Stimulated activated CD4-positive, alpha-beta T cell treated with anti-CD3 and anti-CD28 coated beads, Interleukin-4, amount 100 ng/mL, for 1 hour (primary cell): ENCODE results near the gene THSD4.

ENCODE experiments used
- DNase-seq: peaks from one replicate; pipeline ENCODE4 v3.0.0-alpha.2; 2020

The THSD4 gene

DNA sequence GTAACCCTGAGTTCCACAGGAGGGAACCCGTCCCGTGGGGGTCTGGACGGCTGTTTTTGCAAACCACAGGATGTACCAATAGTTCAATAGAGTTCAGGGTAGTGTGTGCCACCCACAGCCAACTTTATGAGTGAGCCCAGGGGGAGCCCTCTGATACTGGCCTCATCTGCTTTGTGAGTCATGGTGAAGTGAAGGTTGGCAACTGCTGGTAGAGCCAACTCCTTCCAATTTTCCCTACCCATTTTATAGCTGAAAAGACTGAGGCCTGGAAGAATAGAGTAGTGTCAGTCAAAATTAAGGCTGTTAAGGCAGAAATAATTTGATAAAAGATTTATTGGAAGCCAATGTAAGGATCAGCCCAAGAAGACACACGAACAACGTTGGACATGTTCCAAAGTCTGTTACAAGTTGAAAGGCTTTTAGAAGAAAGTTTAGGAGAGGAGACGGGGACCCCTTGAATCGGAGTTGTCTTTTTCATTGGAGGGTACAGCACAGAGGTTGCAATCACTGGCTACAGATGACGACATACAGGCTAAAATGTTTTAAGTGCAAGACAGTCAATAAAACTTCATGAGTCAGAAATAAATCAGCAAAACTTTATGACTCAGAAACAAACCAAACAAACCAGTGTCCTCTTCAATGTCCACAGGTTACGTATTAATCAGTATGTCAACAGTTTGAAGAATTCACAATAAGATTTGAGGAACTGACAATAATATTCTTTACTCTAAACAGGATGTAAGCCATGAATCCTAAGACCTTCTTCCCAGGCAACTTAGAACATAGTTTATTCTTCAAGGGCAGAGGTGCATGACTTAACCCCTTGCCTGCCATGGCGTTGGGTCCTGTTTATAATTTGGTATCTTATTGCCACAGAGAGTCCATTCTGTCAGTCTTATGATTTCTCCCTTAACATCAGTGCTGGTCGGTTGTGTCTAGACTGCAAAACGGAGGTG lies 632.1 kb downstream of the THSD4 start:
- no peak for DNase-seq

DNA sequence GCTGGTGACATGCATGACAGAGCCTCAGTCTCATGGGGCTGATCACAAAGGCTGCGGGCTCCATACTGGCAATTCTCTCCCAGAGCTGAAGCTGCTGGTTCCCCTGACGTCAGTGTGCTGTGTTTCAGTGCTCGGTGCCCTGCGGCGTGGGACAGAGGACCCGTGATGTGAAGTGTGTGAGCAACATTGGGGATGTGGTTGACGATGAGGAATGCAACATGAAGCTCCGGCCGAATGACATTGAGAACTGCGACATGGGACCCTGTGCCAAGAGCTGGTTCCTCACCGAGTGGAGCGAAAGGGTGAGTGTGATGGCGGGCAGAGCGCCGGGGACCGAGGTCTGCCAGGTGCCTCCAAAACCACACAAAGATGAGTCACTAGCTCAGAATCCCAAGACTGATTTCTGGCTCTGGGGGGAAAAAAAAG lies 633.0 kb downstream of the THSD4 start:
- no peak for DNase-seq

GRCh38 chr15:71749500-71749899 lies 634.2 kb downstream of the THSD4 start:
- no peak for DNase-seq

DNA sequence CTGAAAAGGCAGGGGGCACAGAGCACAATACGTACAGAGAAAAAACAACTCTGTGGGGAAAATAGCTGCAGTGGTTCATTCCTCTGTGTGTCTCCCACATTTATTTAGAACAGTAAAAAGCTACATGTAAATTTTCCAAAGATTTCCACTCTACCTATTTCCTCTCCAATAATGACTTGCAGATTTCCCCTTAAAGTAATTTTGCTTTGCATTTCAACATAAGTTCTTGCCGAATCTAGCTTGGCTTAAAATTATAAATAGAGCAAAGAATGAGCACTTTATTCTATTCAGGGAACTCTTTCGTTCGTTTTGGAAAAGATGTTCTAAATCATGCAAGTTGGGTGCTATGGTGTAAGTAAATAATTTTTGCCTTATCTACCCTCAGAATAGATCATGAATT lies 636.9 kb downstream of the THSD4 start:
- DNase-seq, result no peak

DNA sequence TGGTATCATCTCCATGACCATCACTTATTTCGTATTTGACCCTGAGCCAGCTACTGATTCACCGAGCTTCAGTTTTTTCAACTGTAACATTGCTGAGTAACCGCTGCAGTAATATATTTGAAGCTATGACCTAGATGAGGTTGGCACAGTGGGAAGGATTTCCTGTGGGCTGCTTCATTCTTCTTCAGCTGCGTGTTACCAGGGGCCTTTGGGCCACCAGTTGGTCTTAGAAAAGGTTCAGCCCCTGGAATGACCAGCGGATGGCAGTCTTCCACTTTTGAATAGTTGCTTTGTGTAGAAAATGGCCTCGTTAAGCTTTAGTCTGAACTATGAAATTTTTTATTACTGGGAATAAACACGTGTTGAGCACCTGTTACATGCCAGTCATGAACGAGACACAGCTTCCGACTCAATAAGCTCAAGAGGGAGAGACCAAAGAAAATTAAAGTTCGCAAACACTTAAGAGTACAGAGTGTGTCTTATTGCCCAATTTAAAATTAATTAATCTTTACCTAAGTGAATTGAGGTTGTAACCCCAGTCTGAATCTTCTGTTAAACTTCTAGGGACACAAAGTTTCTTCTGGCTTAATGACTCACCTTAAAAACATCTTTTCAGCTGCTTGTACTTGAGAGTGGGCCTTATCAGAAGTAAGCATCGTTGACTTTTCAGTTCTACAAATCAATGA lies 637.5 kb downstream of the THSD4 start:
- no peak for DNase-seq

DNA sequence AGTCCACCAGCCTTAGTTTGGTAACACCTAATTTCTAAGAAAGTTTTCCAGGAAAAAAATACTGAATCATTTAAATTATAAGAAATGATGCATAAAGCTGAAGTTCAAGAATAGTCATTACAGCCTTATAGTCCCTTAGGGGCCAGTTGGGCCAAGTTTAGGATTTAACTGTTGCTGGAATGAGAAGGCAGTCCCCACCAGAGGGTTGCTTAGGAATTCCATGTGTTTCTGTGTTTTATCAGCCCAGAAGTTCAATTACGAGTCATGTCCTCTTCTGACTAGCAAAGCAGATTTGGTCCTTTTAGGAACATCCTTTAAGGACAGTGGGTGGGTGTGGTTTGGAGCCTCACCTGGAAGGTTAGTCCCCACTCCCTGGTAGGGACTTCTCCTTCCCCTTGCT lies 638.1 kb downstream of the THSD4 start:
- no peak for DNase-seq

DNA sequence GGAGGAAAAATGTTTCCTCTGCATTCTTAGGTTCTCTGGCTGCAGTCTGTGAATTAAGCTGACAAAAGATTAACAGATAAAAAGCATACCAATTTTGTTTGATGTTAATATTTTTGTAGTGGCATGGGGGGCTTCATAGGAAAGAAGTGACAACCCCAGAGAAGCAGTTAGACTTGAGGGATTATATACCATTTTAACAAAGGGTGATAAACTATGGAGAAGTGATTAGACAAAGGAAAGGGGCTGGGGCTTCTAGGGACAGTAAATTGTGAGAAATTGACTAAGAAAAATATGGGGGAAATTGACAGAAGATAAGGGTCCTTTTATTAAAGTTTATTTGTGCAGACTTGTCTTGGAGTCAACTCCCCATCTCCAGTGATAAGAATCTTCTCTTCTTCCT lies 639.4 kb downstream of the THSD4 start:
- DNase-seq, result no peak

- no peak for DNase-seq
These were observed 640.1 kb downstream of the THSD4 start for GRCh38 chr15:71755092-71755970.

- DNase-seq, result no peak
These were observed 641.5 kb downstream of the THSD4 start for GRCh38 chr15:71756599-71757352.

DNA sequence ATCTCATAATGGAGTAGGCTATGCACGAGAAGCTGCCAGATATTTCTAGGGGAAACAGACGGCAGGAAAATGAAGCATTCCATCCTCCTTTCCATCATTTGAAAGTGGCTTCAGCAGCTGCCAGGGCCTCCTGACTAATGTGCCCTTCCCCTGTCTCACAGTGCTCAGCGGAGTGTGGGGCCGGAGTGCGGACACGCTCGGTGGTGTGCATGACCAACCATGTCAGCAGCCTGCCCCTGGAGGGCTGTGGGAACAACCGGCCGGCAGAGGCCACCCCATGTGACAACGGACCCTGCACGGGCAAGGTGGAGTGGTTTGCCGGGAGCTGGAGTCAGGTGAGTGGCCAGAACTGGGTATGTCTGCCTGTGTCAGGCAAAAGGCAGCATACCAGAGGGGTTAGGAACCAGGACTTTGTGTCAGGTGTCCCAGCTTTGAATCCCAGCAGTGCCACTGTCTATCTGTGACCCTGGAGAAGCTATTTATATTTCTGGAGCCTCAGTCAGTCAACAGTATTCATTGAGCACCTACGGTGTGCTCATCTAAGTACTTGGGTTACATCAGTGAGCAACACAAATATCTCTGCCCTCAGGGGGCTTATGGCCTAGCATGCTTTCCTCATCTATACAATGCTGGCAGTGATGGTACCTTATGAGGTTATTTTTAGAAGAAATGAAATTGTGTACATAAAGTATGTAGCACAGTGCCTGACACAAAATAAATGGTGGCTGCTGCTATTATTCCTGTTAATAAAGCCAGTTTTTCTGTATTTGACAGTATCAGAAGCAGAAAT lies 642.7 kb downstream of the THSD4 start:
- no peak for DNase-seq

DNA sequence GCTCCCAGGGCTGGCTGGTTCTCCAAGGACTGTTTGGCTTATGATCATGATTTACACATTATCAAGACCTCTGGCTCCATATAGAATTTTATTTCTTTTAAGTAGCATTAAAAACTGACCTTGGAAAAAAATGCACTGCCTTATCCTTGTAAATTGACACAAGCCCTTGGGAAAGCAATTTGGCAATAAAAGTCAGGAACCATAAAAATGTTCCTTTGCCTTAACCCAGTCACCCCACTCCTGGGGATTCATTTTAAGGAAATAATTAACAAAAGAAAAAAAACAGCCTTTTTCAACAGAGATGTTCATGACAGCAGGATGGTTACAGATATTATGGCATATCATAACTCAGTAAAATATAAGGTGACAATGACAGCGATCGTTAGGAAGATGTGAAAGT lies 643.4 kb downstream of the THSD4 start:
- no peak for DNase-seq

DNA sequence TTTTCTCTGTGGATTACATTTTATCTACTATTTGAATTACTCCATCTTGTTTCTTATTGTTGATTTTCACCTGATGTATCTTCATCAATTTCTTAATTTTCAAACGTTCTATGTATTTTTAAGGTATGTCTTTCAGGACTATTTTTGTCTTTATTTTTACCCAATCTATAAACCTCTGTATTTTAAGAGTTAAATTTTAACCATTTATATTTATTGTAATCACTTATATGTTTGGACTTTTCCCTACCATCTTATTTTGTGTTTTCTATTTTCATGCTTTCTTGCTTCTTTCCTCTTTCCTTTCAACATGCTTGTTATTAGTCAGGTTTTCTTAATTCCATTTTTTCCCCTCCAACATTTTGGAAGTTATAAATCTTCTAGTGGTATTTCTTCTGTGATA lies 645.6 kb downstream of the THSD4 start:
- no peak for DNase-seq

DNA sequence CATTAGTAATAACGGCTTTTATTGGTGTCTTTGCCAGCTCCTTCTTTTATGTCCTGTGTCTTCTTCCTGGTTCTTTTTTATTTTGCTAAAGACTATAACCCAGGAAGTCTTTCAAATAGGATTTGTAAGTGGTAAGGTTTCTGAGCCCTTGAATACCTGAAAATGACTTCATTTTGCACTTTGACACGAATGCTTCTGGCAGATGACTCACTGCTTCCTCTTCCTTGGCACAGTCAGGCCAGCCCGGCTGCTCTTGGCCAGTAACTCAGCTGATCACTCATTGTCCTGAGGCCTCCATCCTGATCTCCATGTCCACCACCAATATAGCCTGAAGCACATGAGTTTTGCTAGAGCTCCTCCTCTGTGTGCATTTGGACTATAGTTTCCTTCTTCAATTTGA lies 646.4 kb downstream of the THSD4 start:
- no peak for DNase-seq

- no peak for DNase-seq
These were observed 652.9 kb downstream of the THSD4 start for GRCh38 chr15:71768184-71768583.

GRCh38 chr15:71773206-71773859 lies 658.1 kb downstream of the THSD4 start:
- DNase-seq, result no peak

DNA sequence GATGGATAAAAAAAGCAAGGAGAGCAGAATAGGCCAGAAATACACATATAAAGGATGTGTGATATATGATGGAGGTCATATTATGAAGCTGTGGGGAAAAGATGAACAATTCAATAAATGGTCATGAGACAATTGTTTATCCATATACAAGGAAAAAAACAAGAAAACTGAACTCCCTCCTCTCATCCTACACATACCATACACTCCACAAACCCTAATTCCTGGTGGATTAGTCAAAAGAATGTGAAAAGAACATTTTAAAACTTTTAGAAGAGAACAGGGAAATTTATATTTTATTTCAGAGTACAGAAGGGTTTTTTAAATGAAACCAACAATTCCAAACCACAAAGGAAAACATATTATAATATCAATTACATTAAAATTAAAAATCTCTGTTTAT lies 660.6 kb downstream of the THSD4 start:
- no peak for DNase-seq

- no peak for DNase-seq
These were observed 661.0 kb downstream of the THSD4 start for GRCh38 chr15:71776304-71776703.

- no peak for DNase-seq
These were observed 662.1 kb downstream of the THSD4 start for GRCh38 chr15:71777216-71777943.

DNA sequence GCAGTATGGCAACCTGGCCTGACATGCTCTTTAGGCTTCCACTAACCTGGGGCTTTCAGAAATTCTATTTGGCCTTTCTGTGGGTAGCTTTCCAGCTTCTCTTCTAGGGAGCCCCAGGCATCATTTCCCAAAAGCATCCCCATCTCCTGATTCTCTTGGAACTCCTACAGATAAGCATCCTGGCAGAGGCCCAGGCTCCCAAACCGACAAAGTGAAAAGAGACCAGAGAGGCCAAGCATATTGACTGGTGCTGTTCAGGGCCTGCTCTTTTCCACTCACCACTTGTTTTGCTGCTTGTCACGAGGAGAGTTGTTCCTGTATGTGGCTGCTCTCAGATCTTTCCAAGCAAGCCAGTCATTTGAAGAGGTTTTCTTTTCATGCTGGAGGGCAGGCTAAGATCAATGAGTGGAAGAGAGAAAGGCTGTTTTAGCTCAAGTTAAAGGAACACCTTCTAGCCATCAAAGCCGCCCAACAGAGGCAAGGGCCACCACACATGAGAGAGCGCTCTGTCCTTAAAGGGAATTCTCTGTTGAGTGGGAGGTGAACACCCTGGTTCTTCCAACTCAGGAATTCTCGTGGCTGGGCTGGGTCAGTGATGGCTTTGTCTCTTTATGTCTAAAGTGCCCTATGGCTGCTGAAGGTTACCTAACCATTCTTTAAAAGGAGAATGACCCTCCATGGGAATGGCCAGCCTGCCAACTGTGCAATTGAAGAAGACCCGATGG lies 664.0 kb downstream of the THSD4 start:
- DNase-seq, result no peak
